Measurements from ENCODE around the gene RTN4IP1. TPM values are rescaled to one million over a fixed set of nuclear protein-coding genes. Genes with fewer than 3 reads are reported as not detected.
"Not testable (repeated sequence)": the region's sequence is repeated elsewhere in the genome, so short reads cannot be mapped to it uniquely, and the experiment has no call there.

The RTN4IP1 gene
- total RNA-seq, 1 donor from 2014 or later: 0.43 TPM

DNA sequence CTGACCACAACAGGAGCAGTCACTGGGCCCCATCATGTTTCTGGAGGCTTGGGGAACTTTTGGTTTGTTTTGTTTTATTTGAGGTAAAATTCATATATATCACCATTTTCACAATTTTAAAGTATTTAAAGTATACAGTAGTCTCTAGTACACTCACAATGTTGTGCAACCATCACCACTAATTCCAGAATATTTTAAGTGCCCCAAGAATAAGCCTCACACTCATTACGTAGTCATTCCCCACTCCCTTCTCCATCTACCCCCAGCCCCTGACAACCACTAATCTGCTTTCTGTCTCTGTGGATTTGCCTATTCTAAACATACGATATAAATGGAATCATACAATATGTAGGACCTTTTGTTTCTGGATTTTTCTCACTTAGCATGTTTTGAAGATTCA lies 29.0 kb downstream of the RTN4IP1 start:
- intact Hi-C loops (cut with DNase I): no loop called here
- Histone ChIP-seq H3K27me3 (no peaks in the 10 kb centered on the region), H3K9me3 (no peaks in the 10 kb centered on the region), H3K4me1 (no peaks in the 10 kb centered on the region), H3K36me3 (peaks cover 0 to 6% of the 10 kb centered on the region in 2 donors), H3K4me3 (no peak overlapping the region), H3K27ac (no peak overlapping the region)
- TF ChIP-seq, protein P1, sequence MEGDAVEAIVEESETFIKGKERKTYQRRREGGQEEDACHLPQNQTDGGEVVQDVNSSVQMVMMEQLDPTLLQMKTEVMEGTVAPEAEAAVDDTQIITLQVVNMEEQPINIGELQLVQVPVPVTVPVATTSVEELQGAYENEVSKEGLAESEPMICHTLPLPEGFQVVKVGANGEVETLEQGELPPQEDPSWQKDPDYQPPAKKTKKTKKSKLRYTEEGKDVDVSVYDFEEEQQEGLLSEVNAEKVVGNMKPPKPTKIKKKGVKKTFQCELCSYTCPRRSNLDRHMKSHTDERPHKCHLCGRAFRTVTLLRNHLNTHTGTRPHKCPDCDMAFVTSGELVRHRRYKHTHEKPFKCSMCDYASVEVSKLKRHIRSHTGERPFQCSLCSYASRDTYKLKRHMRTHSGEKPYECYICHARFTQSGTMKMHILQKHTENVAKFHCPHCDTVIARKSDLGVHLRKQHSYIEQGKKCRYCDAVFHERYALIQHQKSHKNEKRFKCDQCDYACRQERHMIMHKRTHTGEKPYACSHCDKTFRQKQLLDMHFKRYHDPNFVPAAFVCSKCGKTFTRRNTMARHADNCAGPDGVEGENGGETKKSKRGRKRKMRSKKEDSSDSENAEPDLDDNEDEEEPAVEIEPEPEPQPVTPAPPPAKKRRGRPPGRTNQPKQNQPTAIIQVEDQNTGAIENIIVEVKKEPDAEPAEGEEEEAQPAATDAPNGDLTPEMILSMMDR (IDR thresholded peaks at IDR 0.05): no peak
- no peak for DNase-seq (ENCODE audit: low spot score in 2 of 2)

DNA sequence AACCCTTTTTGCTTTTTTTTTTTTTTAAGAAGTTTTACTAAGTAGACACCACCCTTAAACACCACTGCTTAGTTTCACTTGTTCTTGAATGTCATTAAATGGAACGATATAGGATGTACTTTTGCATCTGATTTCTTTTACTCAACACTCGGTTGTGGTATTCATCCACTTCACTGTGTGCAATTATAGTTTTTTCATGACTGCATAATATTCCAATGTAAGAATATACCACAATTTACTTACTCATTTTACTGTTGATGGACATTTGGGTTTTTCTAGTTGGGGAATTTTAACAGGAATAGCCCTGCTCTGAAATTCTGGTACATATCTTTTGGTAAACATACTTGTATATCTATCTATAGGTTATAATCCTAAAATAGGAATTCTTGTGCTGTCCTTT lies 29.9 kb downstream of the RTN4IP1 start:
- Histone ChIP-seq H3K9me3 (no peaks in the 10 kb centered on the region), H3K27ac (no peak overlapping the region), H3K4me1 (no peaks in the 10 kb centered on the region), H3K4me3 (no peak overlapping the region), H3K27me3 (no peaks in the 10 kb centered on the region), H3K36me3 (peaks cover 0 to 6% of the 10 kb centered on the region in 2 donors)
- DNase-seq (ENCODE audit: low spot score in 2 of 2): no peak
- TF ChIP-seq, protein P1 (IDR thresholded peaks at IDR 0.05): no peak
- intact Hi-C loops (cut with DNase I): no loop called here

DNA sequence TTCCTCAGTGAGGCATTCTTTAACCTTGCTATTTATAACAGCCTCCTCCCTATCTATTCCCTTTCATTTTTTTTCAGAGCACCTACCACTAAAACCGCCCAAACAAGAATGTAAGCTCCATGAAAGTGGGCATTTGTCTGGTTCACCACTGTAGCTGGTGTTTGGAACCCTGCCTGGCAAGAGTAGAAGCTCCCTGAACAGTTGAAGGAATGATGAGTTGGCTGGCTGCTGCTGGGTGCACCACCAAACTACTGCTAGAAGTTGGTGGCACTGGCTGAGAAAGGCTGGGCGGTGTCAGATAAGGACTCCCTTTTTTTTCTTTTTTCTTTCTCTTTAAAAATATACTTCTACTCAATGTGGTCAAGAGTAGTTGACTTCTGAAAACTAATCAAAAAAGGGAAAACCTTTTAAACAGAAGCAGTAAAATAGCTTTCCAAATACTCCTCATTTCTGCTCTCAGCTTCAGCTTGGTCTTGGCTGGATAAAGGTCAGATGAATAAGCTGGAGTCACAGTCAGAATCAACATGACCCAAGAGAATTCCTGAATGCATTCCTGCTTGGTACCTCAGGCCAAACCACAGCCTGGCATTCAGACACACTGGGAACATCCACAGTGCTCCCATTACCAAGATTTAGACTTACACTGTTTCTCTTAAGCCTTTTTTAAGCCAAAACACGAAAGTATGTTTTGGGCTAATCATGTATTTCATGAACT lies 38.0 kb downstream of the RTN4IP1 start:
- DNase-seq (ENCODE audit: low spot score in 2 of 2): no peak
- Histone ChIP-seq H3K9me3 (no peaks in the 10 kb centered on the region), H3K27ac (no peak overlapping the region), H3K4me1 (no peaks in the 10 kb centered on the region), H3K27me3 (no peaks in the 10 kb centered on the region), H3K36me3 (peaks cover 0 to 8% of the 10 kb centered on the region in 2 donors), H3K4me3 (no peak overlapping the region)
- TF ChIP-seq, protein P1 (IDR thresholded peaks at IDR 0.05): no peak
- intact Hi-C loops (cut with DNase I): no loop called here

DNA sequence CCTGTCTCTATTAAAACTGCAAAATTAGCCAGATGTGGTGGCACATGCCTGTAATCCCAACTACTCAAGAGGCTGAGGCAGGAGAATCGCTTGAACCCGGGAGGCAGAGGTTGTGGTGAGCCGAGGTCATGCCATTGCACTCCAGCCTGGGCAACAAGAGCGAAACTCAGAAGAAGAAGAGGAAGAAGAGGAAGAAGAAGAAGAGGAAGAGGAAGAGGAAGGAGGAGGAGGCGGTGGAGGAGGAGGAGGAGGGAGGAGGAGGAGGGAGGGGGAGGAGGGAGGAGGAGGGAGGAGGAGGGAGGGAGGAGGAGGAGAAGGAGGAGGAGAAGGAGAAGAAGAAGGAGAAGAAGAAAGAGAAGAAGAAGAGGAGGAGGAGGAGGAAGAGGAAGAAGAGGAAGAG lies 40.4 kb downstream of the RTN4IP1 start:
- H3K27me3 ChIP-seq; intact Hi-C loops (cut with DNase I); H3K4me3 ChIP-seq; DNase-seq (ENCODE audit: low spot score in 2 of 2); H3K36me3 ChIP-seq; H3K9me3 ChIP-seq; H3K27ac ChIP-seq; H3K4me1 ChIP-seq: not testable (repeated sequence)

DNA sequence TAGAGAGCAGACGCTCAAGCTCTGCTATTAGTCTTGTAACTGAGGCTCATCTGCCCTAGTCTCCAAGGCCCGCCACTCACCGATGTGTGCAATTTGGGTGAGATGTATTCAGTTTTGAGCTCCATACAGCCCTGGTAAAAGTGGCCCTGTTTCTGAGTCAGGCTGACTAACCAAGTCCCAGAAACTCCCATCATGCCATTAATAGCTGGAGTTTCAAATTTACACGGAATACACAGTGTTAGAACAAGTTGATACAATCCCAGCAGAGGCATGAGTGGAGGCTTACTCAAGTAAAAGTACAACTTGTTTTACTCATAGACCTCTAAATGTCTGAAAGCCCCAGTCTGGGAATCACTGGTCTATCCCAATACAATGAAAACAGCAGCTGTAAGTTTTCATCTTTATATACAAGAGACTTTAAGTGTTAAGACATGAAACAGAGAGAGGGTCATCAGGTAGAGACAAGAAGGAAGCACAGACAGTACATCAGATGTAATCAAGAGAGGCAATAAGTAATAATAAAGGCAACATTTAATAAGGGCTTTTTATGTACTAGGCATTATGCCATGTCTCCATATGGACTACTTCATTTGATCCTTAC lies 42.4 kb downstream of the RTN4IP1 start:
- H3K9me3 ChIP-seq: no peaks in the 10 kb centered on the region
- H3K27ac ChIP-seq: no peak overlapping the region
- H3K4me1 ChIP-seq: no peaks in the 10 kb centered on the region
- H3K36me3 ChIP-seq: peaks cover 4 to 12% of the 10 kb centered on the region in 2 donors
- TF ChIP-seq, protein P1 (IDR thresholded peaks at IDR 0.05): no peak
- intact Hi-C loops (cut with DNase I): no loop called here
- H3K4me3 ChIP-seq: no peak overlapping the region
- DNase-seq (ENCODE audit: low spot score in 2 of 2): no peak
- no peaks in the 10 kb centered on the region for H3K27me3 ChIP-seq

DNA sequence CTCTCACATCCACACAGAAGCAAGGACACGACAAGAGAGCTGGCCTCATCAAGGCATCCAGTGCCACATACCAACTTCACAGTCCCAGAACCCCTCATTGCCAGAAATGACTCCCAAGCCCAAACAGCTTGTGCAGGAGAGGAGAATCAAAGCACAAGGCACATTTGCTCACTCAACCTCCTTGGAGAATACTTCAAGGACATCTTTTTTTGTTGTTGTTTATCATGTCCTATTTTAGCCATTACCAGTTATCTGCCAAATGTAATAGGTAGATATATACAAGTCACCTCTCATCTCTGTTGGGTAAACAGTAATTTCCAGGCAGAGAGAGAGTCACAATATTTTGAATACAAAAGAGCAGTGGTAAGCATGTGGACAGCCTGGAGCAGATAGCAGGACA lies 47.8 kb downstream of the RTN4IP1 start:
- TF ChIP-seq, protein P1 (IDR thresholded peaks at IDR 0.05): no peak
- Histone ChIP-seq H3K36me3 (peaks cover 3 to 4% of the 10 kb centered on the region in 2 donors), H3K4me1 (no peaks in the 10 kb centered on the region), H3K4me3 (no peak overlapping the region), H3K27me3 (no peaks in the 10 kb centered on the region), H3K27ac (no peak overlapping the region), H3K9me3 (no peaks in the 10 kb centered on the region)
- intact Hi-C loops (cut with DNase I): no loop called here
- no peak for DNase-seq (ENCODE audit: low spot score in 2 of 2)
